Esophagus squamous epithelium (tissue), 5 donors: ENCODE results near the gene PLEKHA6. TPM values are rescaled to one million over a fixed set of nuclear protein-coding genes. Genes with fewer than 3 reads are reported as not detected.

ENCODE experiments used
- DNase-seq: peaks from one replicate; lab custom pipeline; 2025; lab: John Stamatoyannopoulos, UW
- H3K27ac ChIP-seq, 4 donors: fragments of 200-600 bp; sonication (generic); one replicate each; pipeline ENCODE4 v1.5.1; 2016 to 2019; ENCODE audit warnings: mild to moderate bottlenecking in 1 of 4
- H3K27me3 ChIP-seq, 4 donors: fragments of 200-600 bp; sonication (generic); 1 replicate in 3 of 4; 2 replicates in 1 of 4; pipeline versions ENCODE4 v1.5.1 to v1.6.0; 2017 to 2021; ENCODE audit warnings: antibody characterized with exemption in 1 of 4
- H3K36me3 ChIP-seq, 3 donors: fragments of 200-600 bp; sonication (generic); one replicate each; pipeline ENCODE4 v1.5.1; 2016 to 2019
- H3K4me1 ChIP-seq, 3 donors: fragments of 200-600 bp; sonication (generic); one replicate each; pipeline ENCODE4 v1.5.1; 2017 to 2019
- H3K4me3 ChIP-seq, 4 donors: fragments of 200-600 bp; sonication (generic); 1 replicate in 3 of 4; 2 replicates in 1 of 4; pipeline ENCODE4 v1.5.1; 2016 to 2019; ENCODE audit warnings: mild to moderate bottlenecking in 2 of 4, moderate library complexity in 1 of 4
- H3K9me3 ChIP-seq, 3 donors: fragments of 200-600 bp; sonication (generic); one replicate each; pipeline ENCODE4 v1.5.1; 2016 to 2019
- CTCF ChIP-seq, 6 experiments: fragments of 450-650 bp in 4 of 6; fragments of 200-600 bp in 2 of 6; sonication (generic) in 2 of 6; IDR thresholded peaks; one replicate each; pipeline ENCODE4 v1.5.1; 2016 to 2019; ENCODE audit warnings: antibody characterized with exemption in 6 of 6, mild to moderate bottlenecking in 4 of 6, moderate library complexity in 4 of 6
- POLR2A ChIP-seq, 4 donors: fragments of 450-650 bp; IDR thresholded peaks; one replicate each; pipeline ENCODE4 v1.6.1; 2017; ENCODE audit warnings: antibody characterized with exemption in 4 of 4, mild to moderate bottlenecking in 4 of 4, moderate library complexity in 3 of 4
- WGBS, 2 donors: methylation state at CpG; one replicate each; pipeline ENCODE4 v1.1.5; 2018; 5-methylcytosine and 5-hydroxymethylcytosine counted together
- intact Hi-C: fragments of 100-400 bp; cut with DNase I; formaldehyde crosslinking; loops from one replicate; pipeline ENCODE4 v1.15.0; 2022
- total RNA-seq, 4 donors: library from RNA; depleted of rRNA; stranded (reverse); fragments of >200 nt; gene quantifications; one replicate each; pipeline ENCODE4 v1.1.0, GENCODE V29; 2016
- donor health status: DM: yes; HTN: yes; CAD: no.

Gene PLEKHA6
- total RNA-seq, 4 donors from 2014 or later, result 7.4 to 40.6 (median 18.3) TPM

DNA sequence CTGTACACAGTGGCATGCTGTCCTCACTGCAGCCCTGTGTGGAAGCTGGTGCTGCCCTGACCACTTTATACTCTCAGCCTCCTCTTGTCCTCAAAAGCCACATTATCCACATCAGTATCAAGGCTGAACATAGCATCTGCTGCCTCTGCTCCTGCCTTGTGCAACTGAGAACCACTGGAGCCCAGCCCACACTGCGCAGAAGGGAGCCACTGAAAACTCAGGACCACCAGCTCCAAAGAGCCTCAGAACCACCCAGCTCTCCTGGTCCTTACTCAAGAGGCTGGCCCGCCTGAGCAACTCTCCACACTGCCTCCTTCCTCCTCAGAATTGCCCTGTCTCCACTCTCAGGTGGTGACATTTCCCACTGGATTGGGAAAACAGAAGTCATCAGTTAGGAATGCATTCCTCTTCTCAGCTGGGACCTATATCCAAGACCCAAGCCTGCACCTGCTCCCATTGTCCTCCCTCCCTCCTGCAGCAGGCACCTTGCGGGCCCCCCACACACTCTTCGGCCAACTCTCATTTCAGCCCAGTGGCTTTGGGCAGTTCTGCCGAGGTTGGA is 156.4 kb downstream of the PLEKHA6 start:
- peaks cover 0 to 15% (median 0%) of the 10 kb centered on the region in 3 donors for H3K4me1 ChIP-seq
- peaks cover 0 to 69% (median 0%) of the 10 kb centered on the region in 4 donors for H3K27me3 ChIP-seq
- H3K36me3 ChIP-seq, result no peaks in the 10 kb centered on the region
- no peak overlapping the region for H3K27ac ChIP-seq
- intact Hi-C loops, result no loop called here
- H3K4me3 ChIP-seq, result no peak overlapping the region
- no peaks in the 10 kb centered on the region for H3K9me3 ChIP-seq
- WGBS, 2 donors, result 87 to 98% methylated on average over 5 of the region's 5 CpGs
- TF ChIP-seq CTCF (IDR thresholded peaks at IDR 0.05), result no peak
- no peak for DNase-seq

DNA sequence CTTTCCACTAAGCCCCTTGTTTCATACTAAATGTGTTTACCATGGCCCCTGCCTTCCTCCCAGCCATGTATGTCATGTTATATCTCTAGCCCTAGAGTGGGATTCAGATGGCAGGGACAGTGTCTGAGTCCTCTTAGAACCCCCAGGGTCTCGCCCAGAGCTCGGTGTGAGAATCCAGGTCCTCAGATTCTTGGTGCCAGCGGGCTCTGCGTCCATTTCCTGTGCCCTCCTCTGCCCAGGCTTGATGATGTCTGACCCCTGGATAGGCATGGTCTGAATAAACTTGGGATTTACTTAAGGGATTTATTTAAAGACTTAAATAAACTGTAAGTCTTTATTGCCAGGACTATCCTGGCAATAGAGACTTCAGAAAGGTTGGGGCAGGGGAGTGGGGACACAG is 157.2 kb downstream of the PLEKHA6 start:
- Histone ChIP-seq H3K27ac (no peak overlapping the region), H3K4me3 (no peak overlapping the region), H3K9me3 (no peaks in the 10 kb centered on the region), H3K36me3 (no peaks in the 10 kb centered on the region), H3K4me1 (peaks cover 0 to 15% (median 0%) of the 10 kb centered on the region in 3 donors), H3K27me3 (peaks cover 0 to 76% (median 0%) of the 10 kb centered on the region in 4 donors)
- intact Hi-C loops, result no loop called here
- TF ChIP-seq CTCF (IDR thresholded peaks at IDR 0.05), result no peak
- TF ChIP-seq POLR2A (IDR thresholded peaks at IDR 0.05), result no peak
- DNase-seq, result no peak
- WGBS, 2 donors, result 74 to 80% methylated on average over 4 of the region's 4 CpGs

DNA sequence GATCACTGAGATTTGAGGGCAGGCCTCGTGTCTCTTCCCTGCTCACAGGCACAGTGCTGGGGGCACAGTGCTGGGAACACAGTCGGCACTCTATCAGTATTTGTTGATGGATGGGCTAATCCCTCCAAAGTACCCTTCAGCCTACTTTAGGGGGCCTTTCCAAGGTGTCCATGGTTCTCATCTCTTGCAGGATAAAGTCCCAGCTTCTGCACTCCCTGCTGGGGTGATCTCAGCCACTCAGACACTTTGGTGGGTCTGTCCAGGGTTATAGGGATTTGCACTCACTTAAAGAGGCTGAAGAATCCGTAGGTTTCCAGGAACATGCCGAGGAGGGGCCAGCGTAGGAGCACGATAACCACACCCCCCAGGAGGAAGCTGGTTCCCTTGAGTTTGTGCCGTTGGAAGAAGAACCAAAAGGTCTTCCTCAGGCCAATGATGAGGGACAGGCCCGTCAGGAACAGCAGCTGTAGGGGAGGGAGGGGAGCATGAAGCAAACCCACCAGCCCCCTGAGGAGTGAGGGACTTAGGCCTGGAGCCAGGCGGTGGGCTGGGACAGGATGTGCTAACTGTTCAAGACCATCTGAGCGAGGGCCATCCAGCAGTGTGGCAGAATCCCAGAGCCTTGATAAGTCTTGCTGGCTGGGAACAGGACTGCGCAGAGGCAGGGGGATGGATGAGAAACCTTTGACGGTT is 158.2 kb downstream of the PLEKHA6 start:
- 76 to 90% methylated on average over 5 to 7 of the region's 12 CpGs for WGBS, 2 donors
- no peak for DNase-seq
- TF ChIP-seq POLR2A (IDR thresholded peaks at IDR 0.05) (no peak), CTCF (IDR thresholded peaks at IDR 0.05) (no peak)
- intact Hi-C loops, result no loop called here
- Histone ChIP-seq H3K4me1 (peaks cover 0 to 10% (median 0%) of the 10 kb centered on the region in 3 donors), H3K27me3 (peaks cover 0 to 76% (median 0%) of the 10 kb centered on the region in 4 donors), H3K36me3 (no peaks in the 10 kb centered on the region), H3K9me3 (no peaks in the 10 kb centered on the region), H3K27ac (no peak overlapping the region), H3K4me3 (no peak overlapping the region)

GRCh38 chr1:204199579-204199978 is 160.2 kb downstream of the PLEKHA6 start:
- Histone ChIP-seq H3K4me1 (peaks cover 0 to 10% (median 0%) of the 10 kb centered on the region in 3 donors), H3K27ac (no peak overlapping the region), H3K36me3 (no peaks in the 10 kb centered on the region), H3K27me3 (peaks cover 0 to 77% (median 0%) of the 10 kb centered on the region in 4 donors), H3K4me3 (no peak overlapping the region), H3K9me3 (no peaks in the 10 kb centered on the region)
- TF ChIP-seq CTCF (IDR thresholded peaks at IDR 0.05) (no peak), POLR2A (IDR thresholded peaks at IDR 0.05) (no peak)
- WGBS, 2 donors, result 74 to 84% methylated on average over 7 of the region's 9 CpGs
- intact Hi-C loops, result no loop called here
- no peak for DNase-seq
